H1 (cell line): Measurements from ENCODE around the gene KLHL41. TPM values are rescaled to one million over a fixed set of nuclear protein-coding genes. Genes with fewer than 3 reads are reported as not detected.

ENCODE experiments used
- CTCF ChIA-PET: fragments of 300-600 bp; sonication (Branson Sonifier 250); formaldehyde crosslinking; loops from one replicate; lab custom pipeline; 2021; ENCODE audit not compliant: partially characterized antibody; lab: Charles Lee
- POLR2A ChIA-PET: fragments of 300-600 bp; sonication (Branson Sonifier 250); formaldehyde crosslinking; loops from one replicate; lab custom pipeline; 2021; ENCODE audit warnings: inconsistent platforms; ENCODE audit not compliant: partially characterized antibody; lab: Charles Lee
- DNase-seq, 2 experiments: peaks; one replicate each; pipeline versions ENCODE4 v3.0.0 to v3.0.0-alpha.2; 2010 to 2022; ENCODE audit warnings: low spot score in 2 of 2, low read depth in 1 of 2, mixed read lengths in 1 of 2
- FAIRE-seq: peaks from 2 replicates; lab custom pipeline; 2011; peaks lifted over from hg19 to GRCh38; lab: Jason Lieb, UNC
- H2AFZ ChIP-seq: 2 replicates; pipeline ENCODE4 v1.8.1; 2012; ENCODE audit warnings: low read length, inconsistent platforms
- H2AK5ac ChIP-seq: 2 replicates; pipeline ENCODE4 v1.6.1; 2013; ENCODE audit warnings: low read depth, low read length
- H2BK120ac ChIP-seq: replicated peaks from 2 replicates; pipeline ENCODE3; 2013; ENCODE audit warnings: low read depth, low read length, inconsistent platforms
- H2BK12ac ChIP-seq: 2 replicates; pipeline ENCODE4 v1.6.1; 2013; ENCODE audit warnings: low read depth, low read length
- H2BK15ac ChIP-seq: 2 replicates; pipeline ENCODE4 v1.6.1; 2013; ENCODE audit warnings: low read length
- H2BK20ac ChIP-seq: 2 replicates; pipeline ENCODE4 v1.6.1; 2013; ENCODE audit warnings: low read length
- H2BK5ac ChIP-seq: 2 replicates; pipeline ENCODE4 v1.6.1; 2013; ENCODE audit warnings: low read depth, low read length
- H3K14ac ChIP-seq: 2 replicates; pipeline ENCODE4 v1.6.1; 2013; ENCODE audit warnings: inconsistent platforms; ENCODE audit not compliant: insufficient read length
- H3K18ac ChIP-seq: 2 replicates; pipeline ENCODE4 v1.6.1; 2013; ENCODE audit warnings: low read length; ENCODE audit errors: extremely low read depth
- H3K23ac ChIP-seq: 2 replicates; pipeline ENCODE4 v1.6.1; 2013; ENCODE audit warnings: inconsistent platforms; ENCODE audit not compliant: insufficient read length
- H3K23me2 ChIP-seq: 2 replicates; pipeline ENCODE4 v1.6.1; 2013; ENCODE audit warnings: low read depth, low read length
- H3K27ac ChIP-seq: 2 replicates; pipeline ENCODE4 v1.6.1; 2011; ENCODE audit warnings: low read depth, low read length, inconsistent platforms
- H3K27me3 ChIP-seq, 4 experiments: replicated peaks in 1 of 4; 1 replicate in 1 of 4; 2 replicates in 3 of 4; pipeline versions ENCODE4 v1.6.1 to v1.8.1; 2011 to 2013; ENCODE audit warnings: low read length in 3 of 4, mild to moderate bottlenecking in 3 of 4, inconsistent platforms in 2 of 4, mixed read lengths in 2 of 4, moderate library complexity in 1 of 4; ENCODE audit not compliant: control insufficient read depth in 3 of 4, insufficient read depth in 3 of 4; ENCODE audit errors: extremely low read depth in 1 of 4
- H3K36me3 ChIP-seq, 4 experiments: 2 replicates each; pipeline versions ENCODE4 v1.6.1 to v1.8.1; 2011 to 2013; ENCODE audit warnings: mild to moderate bottlenecking in 4 of 4, low read length in 3 of 4, moderate library complexity in 2 of 4, control low read depth in 1 of 4, inconsistent platforms in 1 of 4; ENCODE audit not compliant: insufficient read depth in 4 of 4, control insufficient read depth in 2 of 4
- H3K4ac ChIP-seq: replicated peaks from 2 replicates; pipeline ENCODE3; 2013; ENCODE audit warnings: low read length, low read depth, mixed read lengths, inconsistent platforms; ENCODE audit not compliant: insufficient read length
- H3K4me1 ChIP-seq, 4 experiments: replicated peaks in 1 of 4; 1 replicate in 1 of 4; 2 replicates in 3 of 4; pipeline versions ENCODE4 v1.6.1 to v1.8.1; 2011 to 2013; ENCODE audit warnings: low read length in 3 of 4, inconsistent platforms in 2 of 4, mixed read lengths in 1 of 4; ENCODE audit not compliant: insufficient read depth in 4 of 4, control insufficient read depth in 3 of 4
- H3K4me2 ChIP-seq, 2 experiments: 2 replicates each; pipeline versions ENCODE4 v1.6.1 to v1.8.1; 2011 to 2013; ENCODE audit warnings: low read depth in 2 of 2, low read length in 2 of 2, control low read depth in 1 of 2, inconsistent platforms in 1 of 2, mild to moderate bottlenecking in 1 of 2; ENCODE audit not compliant: insufficient read depth in 1 of 2
- H3K4me3 ChIP-seq, 4 experiments: fragments of 200-600, 300-600 bp in 1 of 4; sonication (generic), shearing (Covaris generic), sonication (Bioruptor Twin) in 1 of 4; 2 replicates each; pipeline versions ENCODE4 v1.5.1 to v1.8.1; 2011 to 2016; ENCODE audit warnings: low read length in 4 of 4, low read depth in 3 of 4, control low read depth in 2 of 4, inconsistent platforms in 2 of 4, mild to moderate bottlenecking in 2 of 4, mixed read lengths in 1 of 4, moderate library complexity in 1 of 4; ENCODE audit not compliant: insufficient read depth in 2 of 4; ENCODE audit errors: extremely low read depth in 1 of 4
- H3K56ac ChIP-seq: replicated peaks from 2 replicates; pipeline ENCODE3; 2013; ENCODE audit warnings: low read depth, mild to moderate bottlenecking, mixed read lengths, low read length, inconsistent platforms; ENCODE audit not compliant: insufficient read length
- H3K79me1 ChIP-seq: 2 replicates; pipeline ENCODE4 v1.6.1; 2013; ENCODE audit warnings: low read depth, low read length, control low read depth
- H3K79me2 ChIP-seq, 2 experiments: 2 replicates each; pipeline versions ENCODE4 v1.6.1 to v1.8.1; 2012 to 2013; ENCODE audit warnings: low read length in 2 of 2, mild to moderate bottlenecking in 2 of 2, inconsistent platforms in 1 of 2; ENCODE audit not compliant: insufficient read depth in 2 of 2, control insufficient read depth in 1 of 2
- H3K9ac ChIP-seq, 4 experiments: replicated peaks in 1 of 4; 1 replicate in 1 of 4; 2 replicates in 3 of 4; pipeline versions ENCODE4 v1.6.1 to v1.8.1; 2011 to 2013; ENCODE audit warnings: low read depth in 3 of 4, low read length in 3 of 4, control low read depth in 2 of 4, mild to moderate bottlenecking in 2 of 4, moderate library complexity in 2 of 4, inconsistent platforms in 1 of 4; ENCODE audit errors: extremely low read depth in 1 of 4
- H3K9me3 ChIP-seq, 2 experiments: 2 replicates each; pipeline versions ENCODE4 v1.6.1 to v1.8.1; 2012 to 2013; ENCODE audit warnings: mild to moderate bottlenecking in 2 of 2, moderate library complexity in 2 of 2, control low read depth in 1 of 2, inconsistent platforms in 1 of 2, low read depth in 1 of 2, low read length in 1 of 2, mixed read lengths in 1 of 2; ENCODE audit not compliant: insufficient read depth in 2 of 2
- H4K20me1 ChIP-seq, 2 experiments: replicated peaks in 1 of 2; 2 replicates each; pipeline versions ENCODE3 to v1.8.1; 2011 to 2013; ENCODE audit warnings: inconsistent platforms in 2 of 2, low read length in 2 of 2, mild to moderate bottlenecking in 1 of 2; ENCODE audit not compliant: insufficient read depth in 2 of 2, control insufficient read depth in 1 of 2
- H4K5ac ChIP-seq: 2 replicates; pipeline ENCODE4 v1.6.1; 2013; ENCODE audit warnings: low read length, low read depth, mixed read lengths, inconsistent platforms; ENCODE audit not compliant: insufficient read length
- H4K8ac ChIP-seq: 2 replicates; pipeline ENCODE4 v1.8.0; 2013; ENCODE audit warnings: mild to moderate bottlenecking, moderate library complexity, low read length, inconsistent platforms; ENCODE audit not compliant: insufficient read depth; ENCODE audit errors: extremely low read depth
- H4K91ac ChIP-seq: replicated peaks from 2 replicates; pipeline ENCODE3; 2013; ENCODE audit warnings: low read length, mixed read lengths, inconsistent platforms; ENCODE audit not compliant: insufficient read length
- ATF3 ChIP-seq: IDR thresholded peaks from 2 replicates; pipeline ENCODE4 v1.6.1; 2011; ENCODE audit warnings: low read depth, mild to moderate bottlenecking, low read length; ENCODE audit not compliant: insufficient read depth
- EGR1 ChIP-seq: IDR thresholded peaks from 2 replicates; pipeline ENCODE4 v1.6.1; 2011; ENCODE audit warnings: low read depth, low read length, borderline replicate concordance
- GTF2F1 ChIP-seq: IDR thresholded peaks from 2 replicates; pipeline ENCODE4 v1.6.1; 2012; ENCODE audit warnings: low read depth, low read length, improper control_type of control experiment, borderline replicate concordance
- TAF7 ChIP-seq: optimal IDR thresholded peaks from 2 replicates; pipeline ENCODE3; 2011; ENCODE audit warnings: low read depth, mild to moderate bottlenecking, inconsistent platforms, low read length, moderate library complexity, borderline replicate concordance
- polyA plus RNA-seq, 7 experiments: library from polyadenylated mRNA; depleted of rRNA in 3 of 7; stranded (reverse) in 5 of 7; unstranded in 2 of 7; fragments of >200 nt in 5 of 7; fragments of 200-250 nt in 2 of 7; gene quantifications; 1 replicate in 5 of 7; 2 replicates in 1 of 7; 4 replicates in 1 of 7; pipeline versions ENCODE4 v1.2.1 to v1.2.3, GENCODE V29; 2011 to 2013; ENCODE audit warnings: missing spikeins in 2 of 7, mixed read lengths in 2 of 7
- total RNA-seq: library from RNA; stranded (reverse); fragmentation: NEBNext Ultra II Directional; extraction: Animal tissue kit (Norgen Biotek cat#: 25700); gene quantifications from 2 replicates; pipeline ENCODE4 v1.2.1, GENCODE V29; 2021

KLHL41 gene
- total and polyA plus RNA-seq, 2 of the 8 experiments (the other 6 are each of a cell fraction or from before 2014, with no cell fraction given): not detected

DNA sequence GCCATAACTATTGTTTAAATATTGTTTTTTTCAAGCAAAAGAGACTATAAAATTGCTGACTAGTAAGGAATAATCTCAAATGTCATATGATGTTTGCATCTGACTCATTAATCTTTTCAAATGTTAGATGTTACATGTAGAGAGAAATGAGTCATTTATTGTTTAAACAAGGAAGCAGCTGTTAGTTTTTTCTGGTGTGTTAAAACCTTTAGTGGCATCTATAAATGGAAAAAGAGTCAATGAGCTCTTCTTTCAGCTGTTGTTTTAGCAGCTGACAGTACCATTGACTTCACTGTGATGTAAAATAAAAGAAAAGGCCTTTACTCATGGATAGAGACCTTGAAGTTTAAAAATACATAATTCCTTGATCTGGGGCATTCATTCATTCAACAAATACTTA lies 1.8 kb upstream of the KLHL41 start:
- H4K91ac ChIP-seq: no peak overlapping the region
- no peak overlapping the region for H2BK12ac ChIP-seq
- no peaks in the 10 kb centered on the region for H3K23me2 ChIP-seq
- H3K9me3 ChIP-seq: peaks cover 0 to 12% of the 10 kb centered on the region in 2 experiments; a peak in 1 of 4 replicates
- H2BK20ac ChIP-seq: no peak overlapping the region
- no peak overlapping the region for H2BK15ac ChIP-seq
- H3K18ac ChIP-seq: no peak overlapping the region
- H3K27me3 ChIP-seq: no peaks in the 10 kb centered on the region
- no peak overlapping the region for H4K5ac ChIP-seq
- no peaks in the 10 kb centered on the region for H3K79me2 ChIP-seq
- no peak overlapping the region for H3K23ac ChIP-seq
- H4K20me1 ChIP-seq: no peaks in the 10 kb centered on the region
- POLR2A ChIA-PET: no interaction called here
- TF ChIP-seq ATF3 (no peak), TAF7 (no peak), EGR1 (no peak), GTF2F1 (no peak)
- TF ChIP-seq, all 59 proteins: peak for 0
- Histone ChIP-seq H2AFZ (no peak overlapping the region), H3K56ac (no peak overlapping the region), H2AK5ac (no peak overlapping the region), H3K9ac (no peak overlapping the region), H4K8ac (no peak overlapping the region), H3K4me2 (no peak overlapping the region), H3K4me1 (peaks cover 0 to 2% (median 0%) of the 10 kb centered on the region in 4 experiments; a peak in 2 of 7 replicates), H3K79me1 (no peaks in the 10 kb centered on the region), H3K14ac (no peak overlapping the region), H3K36me3 (no peaks in the 10 kb centered on the region; a peak in 1 of 8 replicates), H2BK5ac (no peak overlapping the region), H3K27ac (no peak overlapping the region), H3K4ac (no peak overlapping the region), H2BK120ac (no peak overlapping the region), H3K4me3 (no peak overlapping the region)
- CTCF ChIA-PET: interaction anchor here (1.0 to 1.6 kb wide), 2 partner anchors 9 to 21 kb away, joined by 3 to 7 read pairs; no protein-coding TSS in a partner anchor
- FAIRE-seq: no peak
- no peak for DNase-seq
